ENCODE data around the gene ZNF385D.

ZNF385D gene

GRCh38 chr3:21792176-21792575 is 41.2 kb upstream of the ZNF385D start:
- POLR2A ChIA-PET = no interaction called here
- no peak for TF ChIP-seq CTCF (IDR thresholded peaks at IDR 0.05; ENCODE audit: control extremely low read depth, extremely low read depth, low read depth, missing control alignments)
- CTCF ChIA-PET = no interaction called here
- DNase-seq (ENCODE audit: extremely low spot score) = no peak

GRCh38 chr3:21791356-21791755 is 40.3 kb upstream of the ZNF385D start:
- ChIA-PET CTCF (no interaction called here), POLR2A (no interaction called here)
- no peak for TF ChIP-seq CTCF (IDR thresholded peaks at IDR 0.05; ENCODE audit: control extremely low read depth, extremely low read depth, low read depth, missing control alignments)
- no peak for DNase-seq (ENCODE audit: extremely low spot score)

- DNase-seq (ENCODE audit: extremely low spot score) = no peak
- no peak for TF ChIP-seq CTCF (IDR thresholded peaks at IDR 0.05; ENCODE audit: control extremely low read depth, extremely low read depth, low read depth, missing control alignments)
- ChIA-PET CTCF (no interaction called here), POLR2A (interaction anchor here (0.5 kb wide), 1 partner anchor 51 kb away, joined by 3 read pairs; no protein-coding TSS in a partner anchor)
Measured at GRCh38 chr3:21790466-21790865, 39.5 kb upstream of the ZNF385D start.

GRCh38 chr3:21789730-21790129 is 38.7 kb upstream of the ZNF385D start:
- no peak for DNase-seq (ENCODE audit: extremely low spot score)
- TF ChIP-seq CTCF (IDR thresholded peaks at IDR 0.05; ENCODE audit: control extremely low read depth, extremely low read depth, low read depth, missing control alignments) = no peak
- ChIA-PET CTCF (no interaction called here), POLR2A (interaction anchor here (0.5 kb wide), 1 partner anchor 51 kb away, joined by 3 read pairs; no protein-coding TSS in a partner anchor)

- DNase-seq (ENCODE audit: extremely low spot score) = no peak
- TF ChIP-seq CTCF (IDR thresholded peaks at IDR 0.05; ENCODE audit: control extremely low read depth, extremely low read depth, low read depth, missing control alignments) = no peak
- ChIA-PET POLR2A (no interaction called here), CTCF (interaction anchor here (1.3 kb wide), 1 partner anchor 12 kb away, joined by 3 read pairs; no protein-coding TSS in a partner anchor)
Measured at GRCh38 chr3:21786438-21786797, 35.4 kb upstream of the ZNF385D start.

GRCh38 chr3:21785765-21786437 is 34.9 kb upstream of the ZNF385D start:
- ChIA-PET CTCF (interaction anchor here (1.1 to 1.3 kb wide), 3 partner anchors 11 to 21 kb away, joined by 3 read pairs; no protein-coding TSS in a partner anchor), POLR2A (no interaction called here)
- no peak for DNase-seq (ENCODE audit: extremely low spot score)
- no peak for TF ChIP-seq CTCF (IDR thresholded peaks at IDR 0.05; ENCODE audit: control extremely low read depth, extremely low read depth, low read depth, missing control alignments)
